T-helper 17 cell (primary cell): ENCODE data around the gene SULT1A2. TPM values are rescaled to one million over a fixed set of nuclear protein-coding genes. Genes with fewer than 3 reads are reported as not detected.
A peak's percentile ranks its signal among the peaks of the same experiment; 100 is the strongest.
"Not testable (repeated sequence)": the region's sequence is repeated elsewhere in the genome, so short reads cannot be mapped to it uniquely, and the experiment has no call there.

Source experiments
- ATAC-seq: fragments of 150-1000 bp; cut with Tn5 transposase; 2 replicates; pipeline ENCODE4 v1.10.0; 2021; ENCODE audit warnings: mild to moderate bottlenecking, moderate library complexity
- DNase-seq, 3 donors: peaks; one replicate each; pipeline versions ENCODE4 v3.0.0 to v3.0.0-alpha.2; 2020 to 2021
- H3K9me3 ChIP-seq: one replicate; pipeline ENCODE4 v1.7.0; 2013; ENCODE audit warnings: low read length, mild to moderate bottlenecking; ENCODE audit not compliant: control insufficient read depth, poor library complexity, severe bottlenecking
- H3K27ac Mint-ChIP-seq: one replicate; pipeline ENCODE4 v1.8.0; 2022; ENCODE audit warnings: mild to moderate bottlenecking, moderate library complexity, mixed read lengths
- H3K27me3 Mint-ChIP-seq: one replicate; pipeline ENCODE4 v1.8.0; 2022; ENCODE audit warnings: mixed read lengths
- H3K36me3 Mint-ChIP-seq: one replicate; pipeline ENCODE4 v1.8.0; 2022; ENCODE audit warnings: low read depth, mixed read lengths
- H3K4me1 Mint-ChIP-seq: one replicate; pipeline ENCODE4 v1.8.0; 2022; ENCODE audit warnings: mild to moderate bottlenecking, mixed read lengths
- H3K4me3 Mint-ChIP-seq: one replicate; pipeline ENCODE4 v1.8.0; 2022; ENCODE audit warnings: mild to moderate bottlenecking, moderate library complexity, mixed read lengths
- total RNA-seq, 4 donors: library from RNA in 2 of 4; stranded (reverse) in 2 of 4; gene quantifications; one replicate each; pipeline ENCODE4 v1.2.3 and lab custom pipeline; 2022 to 2026

The SULT1A2 gene
- total RNA-seq, 2 donors from 2014 or later: 0.22 TPM; not detected in 1

DNA sequence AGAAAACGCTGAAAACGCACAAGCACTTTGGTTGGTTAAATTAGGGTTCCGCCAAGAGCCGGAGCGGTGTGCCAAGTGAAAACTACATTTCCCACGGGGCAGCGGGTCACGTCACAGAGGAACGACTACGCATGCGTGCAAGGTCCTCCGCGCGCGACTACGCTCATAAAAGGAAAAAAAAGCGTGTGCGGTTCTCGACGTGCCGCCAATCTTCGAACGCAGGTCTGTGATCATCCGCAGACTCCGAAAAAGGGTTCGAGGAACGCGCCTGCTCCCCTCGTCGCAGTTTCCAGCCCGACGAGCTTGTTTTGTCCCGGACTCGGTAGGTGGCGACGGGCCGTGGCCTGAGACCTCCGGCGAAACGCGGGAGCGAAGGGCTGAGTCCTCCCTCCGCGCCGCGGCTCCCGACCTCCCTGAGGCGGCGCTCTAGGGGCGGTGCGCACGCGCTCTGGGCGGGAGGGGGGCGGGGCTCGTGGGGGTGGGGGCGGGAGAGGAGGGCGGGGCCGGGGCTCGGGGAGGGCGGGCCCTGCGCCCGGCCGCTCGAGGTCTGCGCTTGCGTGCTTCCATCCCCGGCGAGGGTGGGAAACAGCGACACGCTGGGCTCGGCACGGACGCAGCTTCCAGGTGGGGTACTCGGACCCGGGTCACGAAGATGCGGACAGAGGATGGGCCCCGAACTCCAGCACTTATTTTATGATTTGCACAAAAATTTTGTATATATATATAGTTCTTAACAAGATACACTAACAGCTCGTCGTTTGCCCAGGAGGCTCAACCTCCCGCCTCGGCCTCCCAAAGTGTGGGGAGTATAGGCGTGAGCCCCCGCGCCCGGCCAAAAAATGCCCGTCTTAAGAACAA lies 42.8 kb downstream of the SULT1A2 start, which contains the start of gene SGF29:
SGF29 (plus strand) TSS at position 145 of the 858 bp plus-strand sequence. CDS start 27,150 bp downstream, outside the sequence.
- Mint-ChIP-seq H3K4me1 (peaks cover 30% of the 10 kb centered on the region), H3K27me3 (no peaks in the 10 kb centered on the region), H3K27ac (peak within 1 kb of the TSS; percentile 88), H3K36me3 (no peaks in the 10 kb centered on the region), H3K4me3 (peak within 1 kb of the TSS; percentile 92)
- DNase-seq (peak; percentile 85 to 89 (median 87)), ATAC-seq (peak; percentile 87)
- no peaks in the 10 kb centered on the region for H3K9me3 ChIP-seq

- no peak for DNase-seq
- Mint-ChIP-seq H3K4me1 (peaks cover 11% of the 10 kb centered on the region), H3K4me3 (no peak overlapping the region), H3K27ac (peak overlapping the region; percentile 41), H3K36me3 (no peaks in the 10 kb centered on the region), H3K27me3 (no peaks in the 10 kb centered on the region)
- ATAC-seq: no peak
- H3K9me3 ChIP-seq: no peaks in the 10 kb centered on the region
Measured at GRCh38 chr16:28549301-28549899, 47.5 kb downstream of the SULT1A2 start.

DNA sequence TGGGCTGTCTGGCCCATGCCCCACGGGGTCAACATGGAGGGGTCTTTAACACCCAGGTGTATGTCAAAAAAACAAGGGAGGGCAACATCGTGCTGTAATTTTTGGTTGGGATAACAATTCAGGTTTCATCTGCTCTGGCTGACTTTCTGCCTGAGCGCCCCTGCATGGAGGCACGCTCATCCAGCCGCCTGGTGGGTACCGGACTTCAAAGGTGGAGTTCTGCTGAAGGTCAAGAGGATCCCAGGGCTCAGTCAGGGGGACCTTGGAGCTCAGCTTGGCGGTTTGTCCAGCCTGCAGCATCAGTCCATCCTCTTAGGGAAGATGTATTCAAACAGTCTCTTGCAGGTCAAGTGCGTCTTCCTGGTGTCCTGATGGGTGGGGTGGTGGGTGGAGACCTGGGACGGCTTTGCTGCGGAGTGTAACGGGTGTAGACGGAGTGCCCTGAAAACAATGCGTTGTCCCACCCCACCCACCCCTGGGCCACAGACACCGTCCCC lies 48.5 kb downstream of the SULT1A2 start:
- H3K4me3 Mint-ChIP-seq: no peak overlapping the region
- no peaks in the 10 kb centered on the region for H3K27me3 Mint-ChIP-seq
- peaks cover 6% of the 10 kb centered on the region for H3K4me1 Mint-ChIP-seq
- H3K36me3 Mint-ChIP-seq: no peaks in the 10 kb centered on the region
- DNase-seq: no peak
- H3K27ac Mint-ChIP-seq: no peak overlapping the region
- ATAC-seq: no peak
- H3K9me3 ChIP-seq: no peaks in the 10 kb centered on the region

DNA sequence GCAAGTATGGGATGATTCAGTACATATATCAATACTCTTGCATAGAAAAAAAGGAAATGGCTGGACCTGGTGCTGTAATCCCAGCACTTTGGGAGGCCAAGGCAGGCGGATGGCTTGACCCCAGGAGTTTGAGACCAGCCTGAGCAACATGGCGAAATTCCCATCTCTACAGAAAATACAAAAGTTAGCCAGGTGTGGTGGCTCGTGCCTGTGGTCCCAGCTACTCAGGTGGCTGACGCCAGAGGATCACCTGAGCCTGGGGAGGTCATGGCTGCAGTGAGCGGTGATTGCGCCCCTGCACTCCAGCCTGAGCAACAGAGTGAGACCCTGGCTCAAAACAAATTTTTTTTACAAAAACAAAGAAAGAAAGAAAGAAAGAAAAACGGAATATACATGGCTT lies 50.2 kb downstream of the SULT1A2 start:
- Mint-ChIP-seq H3K4me1 (peaks cover 14% of the 10 kb centered on the region), H3K27ac (no peak overlapping the region), H3K27me3 (no peaks in the 10 kb centered on the region), H3K36me3 (no peaks in the 10 kb centered on the region), H3K4me3 (no peak overlapping the region)
- DNase-seq: no peak
- no peaks in the 10 kb centered on the region for H3K9me3 ChIP-seq
- no peak for ATAC-seq

DNA sequence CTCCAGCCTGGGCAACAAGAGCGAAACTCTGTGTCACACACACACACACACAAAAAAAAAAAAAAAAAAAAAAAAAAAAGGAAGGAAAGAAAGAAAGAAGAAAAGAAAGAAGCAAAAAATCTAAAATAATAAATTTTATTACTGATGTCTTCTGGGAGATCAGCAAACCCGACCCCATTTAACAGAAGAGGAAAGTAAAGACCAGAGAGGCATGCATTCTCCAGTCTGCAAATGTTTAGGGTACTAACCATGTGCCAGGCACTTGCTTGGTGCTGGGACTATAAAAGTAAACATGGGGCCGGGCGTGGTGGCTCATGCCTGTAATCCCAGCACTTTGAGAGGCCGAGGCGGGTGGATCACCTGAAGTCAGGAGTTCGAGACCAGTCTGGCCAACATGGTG lies 50.9 kb downstream of the SULT1A2 start:
- H3K4me1 Mint-ChIP-seq: peaks cover 16% of the 10 kb centered on the region
- not testable (repeated sequence) for DNase-seq, ATAC-seq, H3K4me3 Mint-ChIP-seq, H3K27ac Mint-ChIP-seq, H3K9me3 ChIP-seq, H3K27me3 Mint-ChIP-seq, H3K36me3 Mint-ChIP-seq

GRCh38 chr16:28544998-28545397 lies 51.9 kb downstream of the SULT1A2 start:
- no peak overlapping the region for H3K27ac Mint-ChIP-seq
- no peak for ATAC-seq
- peaks cover 20% of the 10 kb centered on the region for H3K4me1 Mint-ChIP-seq
- DNase-seq: no peak
- no peaks in the 10 kb centered on the region for H3K36me3 Mint-ChIP-seq
- no peaks in the 10 kb centered on the region for H3K9me3 ChIP-seq
- no peaks in the 10 kb centered on the region for H3K27me3 Mint-ChIP-seq
- no peak overlapping the region for H3K4me3 Mint-ChIP-seq

GRCh38 chr16:28543072-28543471 lies 53.8 kb downstream of the SULT1A2 start:
- Mint-ChIP-seq H3K27ac (no peak overlapping the region), H3K4me3 (no peak overlapping the region), H3K27me3 (no peaks in the 10 kb centered on the region), H3K4me1 (peaks cover 26% of the 10 kb centered on the region), H3K36me3 (no peaks in the 10 kb centered on the region)
- DNase-seq (no peak), ATAC-seq (peak; percentile 45)
- no peaks in the 10 kb centered on the region for H3K9me3 ChIP-seq

- H3K9me3 ChIP-seq: no peaks in the 10 kb centered on the region
- peaks cover 30% of the 10 kb centered on the region for H3K4me1 Mint-ChIP-seq
- ATAC-seq: no peak
- peaks cover 2% of the 10 kb centered on the region for H3K36me3 Mint-ChIP-seq
- no peak overlapping the region for H3K4me3 Mint-ChIP-seq
- no peaks in the 10 kb centered on the region for H3K27me3 Mint-ChIP-seq
- no peak overlapping the region for H3K27ac Mint-ChIP-seq
- DNase-seq: no peak
Measured at GRCh38 chr16:28542646-28543045, 54.2 kb downstream of the SULT1A2 start.

Other genes starting within 250 kb of the SULT1A2 start
- gene NPIPB6, start 233.5 kb downstream of the SULT1A2 start, total RNA-seq: 1 to 10 TPM; 3.2 to 5.9 TPM
- 10 to 100 TPM; 23.8 to 30.3 TPM for gene EIF3CL, start 193.2 kb downstream of the SULT1A2 start, total RNA-seq
- not detected for gene NPIPB7, start 124.7 kb downstream of the SULT1A2 start, total RNA-seq
- gene CLN3, start 105.0 kb downstream of the SULT1A2 start, total RNA-seq: 10 to 100 TPM; 44.6 to 57.1 TPM
- gene APOBR, start 102.4 kb downstream of the SULT1A2 start, total RNA-seq: 10 to 100 TPM; 12.6 to 13.6 TPM
- not detected for gene IL27, start 90.2 kb downstream of the SULT1A2 start, total RNA-seq
- gene NUPR1, start 58.1 kb downstream of the SULT1A2 start, total RNA-seq: under 1 TPM; 0.07 to 0.13 TPM
- gene SGF29, start 43.1 kb downstream of the SULT1A2 start, total RNA-seq: 10 to 100 TPM; 49.7 to 53.7 TPM
- gene SULT1A1, start 13.0 kb upstream of the SULT1A2 start, total RNA-seq: 10 to 100 TPM; 10.6 to 14.4 TPM
- gene NPIPB8, start 41.0 kb upstream of the SULT1A2 start, total RNA-seq: 1 to 10 TPM in 1 of 2 donors, not detected in 1; 1.2 TPM
- gene EIF3C, start 114.4 kb upstream of the SULT1A2 start, total RNA-seq: 100 to 1,000 TPM; 257 to 259 TPM
- gene NPIPB9, start 154.7 kb upstream of the SULT1A2 start, total RNA-seq: 1 to 10 TPM; 1.4 to 6.6 TPM
- gene ATXN2L, start 225.9 kb upstream of the SULT1A2 start, total RNA-seq: 100 to 1,000 TPM; 348 to 372 TPM
- 100 to 1,000 TPM in 1 of 2 donors, 10 to 100 TPM in 1; 78.5 to 103 TPM for gene TUFM, start 249.3 kb upstream of the SULT1A2 start, total RNA-seq